ENCODE results near the gene FNTB.
"Not testable (repeated sequence)": the region's sequence is repeated elsewhere in the genome, so short reads cannot be mapped to it uniquely, and the experiment has no call there.

The FNTB gene

GRCh38 chr14:65080960-65081747, 94.5 kb downstream of the FNTB start:
- no peaks in the 10 kb centered on the region for H3K9me3 ChIP-seq (ENCODE audit: control insufficient read depth, insufficient read depth, low read length)
- H3K27ac ChIP-seq (ENCODE audit: low read depth, low read length), result no peak overlapping the region
- H3F3A ChIP-seq (ENCODE audit: control insufficient read depth, insufficient read depth), result no peaks in the 10 kb centered on the region
- H3K4me3 ChIP-seq (ENCODE audit: low read length), result no peak overlapping the region
- H3K9me2 ChIP-seq (replicated peaks; ENCODE audit: control insufficient read depth, low read length), result no peaks in the 10 kb centered on the region
- no peaks in the 10 kb centered on the region; the same call in 1 of the 2 replicates for H4K20me1 ChIP-seq (ENCODE audit: control insufficient read depth, insufficient read depth, low read depth, low read length)
- peaks cover 86% of the 10 kb centered on the region for H3K36me3 ChIP-seq (ENCODE audit: control insufficient read depth, low read length)
- H3K4me2 ChIP-seq (ENCODE audit: low read length), result no peak overlapping the region
- TF ChIP-seq EZH2phosphoT487 (IDR thresholded peaks at IDR 0.05; ENCODE audit: borderline replicate concordance, low read length) (no peak), CTCF (IDR thresholded peaks at IDR 0.05; ENCODE audit: low read depth, low read length, poor library complexity, severe bottlenecking) (no peak)
- H3K27me3 ChIP-seq (ENCODE audit: control insufficient read depth, low read length), result no peaks in the 10 kb centered on the region
- H3K4me1 ChIP-seq (ENCODE audit: control insufficient read depth, low read length), result peaks cover 15% of the 10 kb centered on the region
- peaks cover 42% of the 10 kb centered on the region for H3K79me2 ChIP-seq (ENCODE audit: control insufficient read depth, low read length)

GRCh38 chr14:65082930-65083329, 96.2 kb downstream of the FNTB start:
- H4K20me1 ChIP-seq (ENCODE audit: control insufficient read depth, insufficient read depth, low read depth, low read length), result no peaks in the 10 kb centered on the region; the same call in 1 of the 2 replicates
- no peaks in the 10 kb centered on the region; the same call in 1 of the 2 replicates for H3K9me3 ChIP-seq (ENCODE audit: control insufficient read depth, insufficient read depth, low read length)
- no peak overlapping the region for H3K4me3 ChIP-seq (ENCODE audit: low read length)
- H3K27ac ChIP-seq (ENCODE audit: low read depth, low read length), result no peak overlapping the region
- H3F3A ChIP-seq (ENCODE audit: control insufficient read depth, insufficient read depth), result no peaks in the 10 kb centered on the region
- peaks cover 88% of the 10 kb centered on the region for H3K36me3 ChIP-seq (ENCODE audit: control insufficient read depth, low read length)
- no peak for TF ChIP-seq CTCF (IDR thresholded peaks at IDR 0.05; ENCODE audit: low read depth, low read length, poor library complexity, severe bottlenecking)
- no peak overlapping the region for H3K4me2 ChIP-seq (ENCODE audit: low read length)
- no peaks in the 10 kb centered on the region for H3K9me2 ChIP-seq (replicated peaks; ENCODE audit: control insufficient read depth, low read length)
- H3K4me1 ChIP-seq (ENCODE audit: control insufficient read depth, low read length), result peaks cover 15% of the 10 kb centered on the region
- H3K79me2 ChIP-seq (ENCODE audit: control insufficient read depth, low read length), result peaks cover 42% of the 10 kb centered on the region
- no peaks in the 10 kb centered on the region for H3K27me3 ChIP-seq (ENCODE audit: control insufficient read depth, low read length)

- Histone ChIP-seq H3K4me3 (ENCODE audit: low read length) (no peak overlapping the region), H3F3A (ENCODE audit: control insufficient read depth, insufficient read depth) (no peaks in the 10 kb centered on the region), H3K4me2 (ENCODE audit: low read length) (no peak overlapping the region), H3K36me3 (ENCODE audit: control insufficient read depth, low read length) (peaks cover 91% of the 10 kb centered on the region), H4K20me1 (ENCODE audit: control insufficient read depth, insufficient read depth, low read depth, low read length) (no peaks in the 10 kb centered on the region), H3K27me3 (ENCODE audit: control insufficient read depth, low read length) (no peaks in the 10 kb centered on the region), H3K79me2 (ENCODE audit: control insufficient read depth, low read length) (peaks cover 44% of the 10 kb centered on the region), H3K4me1 (ENCODE audit: control insufficient read depth, low read length) (peaks cover 15% of the 10 kb centered on the region), H3K9me2 (replicated peaks; ENCODE audit: control insufficient read depth, low read length) (no peaks in the 10 kb centered on the region), H3K27ac (ENCODE audit: low read depth, low read length) (no peak overlapping the region), H3K9me3 (ENCODE audit: control insufficient read depth, insufficient read depth, low read length) (no peaks in the 10 kb centered on the region; the same call in 1 of the 2 replicates)
- TF ChIP-seq EZH2phosphoT487 (IDR thresholded peaks at IDR 0.05; ENCODE audit: borderline replicate concordance, low read length), result no peak
- no peak for TF ChIP-seq CTCF (IDR thresholded peaks at IDR 0.05; ENCODE audit: low read depth, low read length, poor library complexity, severe bottlenecking)
Observed at GRCh38 chr14:65084554-65085505, 98.1 kb downstream of the FNTB start.

GRCh38 chr14:65086686-65087085, 100.0 kb downstream of the FNTB start:
- not testable (repeated sequence) for H3K27me3 ChIP-seq (ENCODE audit: control insufficient read depth, low read length); H3K4me3 ChIP-seq (ENCODE audit: low read length); H3K4me1 ChIP-seq (ENCODE audit: control insufficient read depth, low read length); H3K9me2 ChIP-seq (replicated peaks; ENCODE audit: control insufficient read depth, low read length); H3F3A ChIP-seq (ENCODE audit: control insufficient read depth, insufficient read depth); H3K4me2 ChIP-seq (ENCODE audit: low read length); H4K20me1 ChIP-seq (ENCODE audit: control insufficient read depth, insufficient read depth, low read depth, low read length); H3K27ac ChIP-seq (ENCODE audit: low read depth, low read length); H3K9me3 ChIP-seq (ENCODE audit: control insufficient read depth, insufficient read depth, low read length)
- peaks cover 34% of the 10 kb centered on the region for H3K79me2 ChIP-seq (ENCODE audit: control insufficient read depth, low read length)
- H3K36me3 ChIP-seq (ENCODE audit: control insufficient read depth, low read length), result peaks cover 91% of the 10 kb centered on the region

DNA sequence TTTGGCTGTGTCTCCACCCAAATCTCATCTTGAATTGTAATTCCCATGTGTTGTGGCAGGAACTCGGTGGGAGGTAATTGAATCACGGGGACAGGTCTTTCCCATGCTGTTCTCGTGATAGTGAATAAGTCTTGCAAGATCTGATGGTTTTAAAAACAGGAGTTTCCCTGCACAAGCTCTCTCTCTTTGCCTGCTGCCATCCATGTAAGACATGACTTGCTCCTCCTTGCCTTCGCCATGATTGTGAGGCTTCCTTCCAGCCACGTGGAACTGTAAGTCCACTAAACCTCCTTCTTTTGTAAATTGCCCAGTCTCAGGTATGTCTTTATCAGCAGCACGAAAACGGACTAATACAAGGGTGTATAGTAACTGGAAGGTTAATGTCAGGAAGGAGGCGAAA, 101.1 kb downstream of the FNTB start:
- H3K36me3 ChIP-seq (ENCODE audit: control insufficient read depth, low read length), result peaks cover 91% of the 10 kb centered on the region
- not testable (repeated sequence) for H3F3A ChIP-seq (ENCODE audit: control insufficient read depth, insufficient read depth); H3K9me3 ChIP-seq (ENCODE audit: control insufficient read depth, insufficient read depth, low read length); H3K27ac ChIP-seq (ENCODE audit: low read depth, low read length); H3K27me3 ChIP-seq (ENCODE audit: control insufficient read depth, low read length); H3K9me2 ChIP-seq (replicated peaks; ENCODE audit: control insufficient read depth, low read length); H4K20me1 ChIP-seq (ENCODE audit: control insufficient read depth, insufficient read depth, low read depth, low read length); H3K4me2 ChIP-seq (ENCODE audit: low read length); H3K4me3 ChIP-seq (ENCODE audit: low read length); H3K4me1 ChIP-seq (ENCODE audit: control insufficient read depth, low read length)
- peaks cover 23% of the 10 kb centered on the region for H3K79me2 ChIP-seq (ENCODE audit: control insufficient read depth, low read length)
